Stimulated activated CD8-positive, alpha-beta memory T cell treated with anti-CD3 and anti-CD28 coated beads, Interleukin-12 subunit alpha, Interleukin-12 subunit beta, amount 100 ng/mL, for 24 hours (primary cell): ENCODE measurements around the gene EGFL6.
"Not testable (repeated sequence)": the region's sequence is repeated elsewhere in the genome, so short reads cannot be mapped to it uniquely, and the experiment has no call there.

Experiments
- DNase-seq: peaks from one replicate; pipeline ENCODE4 v3.0.0-alpha.2; 2020; ENCODE audit errors: extremely low read depth

EGFL6 gene

DNA sequence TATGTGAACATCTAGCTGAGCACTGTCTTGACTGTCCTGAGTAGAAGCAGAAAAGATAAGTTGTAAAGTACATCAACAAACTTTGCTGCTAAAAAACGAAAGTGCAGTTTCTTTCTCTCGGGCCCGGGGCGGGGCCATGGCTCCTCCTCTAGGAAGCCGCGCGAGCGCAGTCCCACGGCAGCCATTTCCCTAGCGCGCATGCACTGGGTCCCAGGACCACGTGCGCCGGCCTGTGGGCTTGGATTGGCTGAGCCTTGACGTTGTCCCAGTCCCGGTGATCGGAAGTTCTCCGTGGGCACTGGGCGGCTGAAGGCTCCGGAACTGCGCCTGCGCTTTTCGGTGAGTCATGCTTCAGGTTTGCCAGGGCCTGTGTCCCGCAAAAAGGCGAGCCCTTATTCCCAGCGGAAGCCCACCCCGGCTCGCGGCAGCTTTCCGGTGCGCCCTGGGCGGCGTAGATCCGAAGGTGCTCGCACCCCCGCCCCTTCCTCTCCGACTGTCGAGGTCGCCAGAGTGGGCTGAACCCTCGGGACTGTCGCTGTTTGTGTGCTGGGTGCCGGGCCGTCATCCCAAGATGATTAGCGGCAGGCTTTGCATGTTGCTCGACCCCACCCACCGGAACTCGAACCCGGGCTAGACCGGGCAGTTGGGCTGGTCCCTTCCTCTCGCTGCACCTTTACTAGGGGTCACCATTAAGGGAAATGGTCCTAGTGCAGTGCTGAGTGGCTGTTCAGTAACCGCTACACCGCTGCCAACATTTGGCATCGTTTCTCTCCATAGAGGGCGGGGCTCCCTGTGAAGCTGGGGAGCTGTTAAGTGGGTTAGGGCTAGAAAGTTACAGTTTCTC, 83.7 kb downstream of the EGFL6 start, which contains the start of gene TCEANC:
TCEANC (plus strand) TSS at position 292 of the 844 bp plus-strand sequence. CDS start 9,368 bp downstream, outside the sequence.
- peak; percentile 73 for DNase-seq

DNA sequence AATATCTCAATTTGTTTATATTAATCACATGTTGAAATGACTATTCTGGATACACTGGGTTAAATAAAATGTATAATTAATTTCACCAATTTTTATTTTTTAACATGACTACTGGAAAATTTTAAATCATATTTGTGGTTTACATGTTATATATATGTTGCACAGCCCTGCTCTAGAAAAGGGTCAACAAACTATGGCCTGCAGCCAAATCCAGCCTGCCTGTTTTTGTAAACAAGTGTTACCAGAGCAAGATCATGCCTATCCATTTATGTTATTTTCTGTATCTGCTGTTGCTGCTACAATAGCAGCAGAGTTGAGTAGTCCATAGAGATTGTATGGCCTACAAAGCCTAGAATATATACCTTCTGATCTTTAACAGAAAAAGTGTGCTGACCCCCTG, 84.7 kb downstream of the EGFL6 start:
- no peak for DNase-seq

DNA sequence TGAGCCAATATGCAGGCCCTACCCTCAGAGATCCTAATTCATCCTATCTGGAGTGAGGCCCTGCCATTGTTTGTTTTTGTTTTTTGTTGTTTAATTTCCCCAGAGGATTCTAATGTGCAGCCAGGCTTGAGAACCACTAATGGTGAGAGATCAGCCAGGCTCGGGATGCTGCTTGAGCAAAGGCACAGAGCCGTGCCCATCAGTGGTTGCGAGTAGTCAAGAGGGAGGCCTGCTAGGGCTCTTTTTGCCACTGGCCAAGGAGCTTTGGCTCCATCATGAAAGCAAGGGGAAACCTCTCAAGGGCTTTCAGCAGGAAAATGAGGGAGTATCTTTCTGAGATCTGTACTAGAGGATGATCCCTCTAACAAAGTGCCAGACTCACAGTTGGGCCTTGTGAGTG, 86.3 kb downstream of the EGFL6 start:
- no peak for DNase-seq

DNA sequence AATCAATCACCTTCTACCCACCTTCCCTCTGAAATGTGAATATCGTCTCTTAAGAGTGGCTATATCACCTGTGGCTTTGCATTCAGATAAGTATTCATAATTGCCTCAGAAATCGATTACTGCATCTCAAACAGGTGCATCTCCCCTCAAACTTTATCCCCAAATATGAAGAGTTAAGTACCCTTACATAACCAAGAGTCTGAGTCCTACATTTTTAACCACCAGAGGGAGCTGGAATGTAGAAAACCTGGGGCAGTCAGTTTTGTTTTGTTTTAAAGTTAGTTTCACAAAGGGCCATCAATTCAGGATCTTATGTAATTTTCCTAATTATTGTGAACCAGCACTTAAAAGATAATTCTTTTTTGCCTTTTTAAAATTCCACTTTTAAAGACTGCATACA, 89.2 kb downstream of the EGFL6 start:
- DNase-seq, result no peak

DNA sequence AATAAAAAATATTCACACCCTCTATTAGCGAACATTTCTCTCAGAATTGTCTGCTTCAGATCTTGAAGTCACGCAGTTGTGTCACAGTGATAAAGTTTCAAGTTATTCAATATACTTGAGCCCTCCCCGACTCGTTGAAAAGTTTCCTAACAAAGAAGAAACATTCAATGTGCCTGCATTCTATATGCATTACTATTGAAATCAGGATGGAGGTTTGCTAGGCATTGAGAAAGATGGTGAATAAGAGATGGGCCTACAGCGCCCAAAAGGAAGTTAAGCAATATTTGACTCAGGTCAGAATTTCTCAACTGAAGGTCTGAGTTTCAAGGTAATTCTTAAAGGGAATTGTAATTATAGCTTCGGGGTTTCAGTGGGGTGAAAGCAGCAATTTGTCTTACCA, 89.7 kb downstream of the EGFL6 start:
- DNase-seq, result no peak

DNA sequence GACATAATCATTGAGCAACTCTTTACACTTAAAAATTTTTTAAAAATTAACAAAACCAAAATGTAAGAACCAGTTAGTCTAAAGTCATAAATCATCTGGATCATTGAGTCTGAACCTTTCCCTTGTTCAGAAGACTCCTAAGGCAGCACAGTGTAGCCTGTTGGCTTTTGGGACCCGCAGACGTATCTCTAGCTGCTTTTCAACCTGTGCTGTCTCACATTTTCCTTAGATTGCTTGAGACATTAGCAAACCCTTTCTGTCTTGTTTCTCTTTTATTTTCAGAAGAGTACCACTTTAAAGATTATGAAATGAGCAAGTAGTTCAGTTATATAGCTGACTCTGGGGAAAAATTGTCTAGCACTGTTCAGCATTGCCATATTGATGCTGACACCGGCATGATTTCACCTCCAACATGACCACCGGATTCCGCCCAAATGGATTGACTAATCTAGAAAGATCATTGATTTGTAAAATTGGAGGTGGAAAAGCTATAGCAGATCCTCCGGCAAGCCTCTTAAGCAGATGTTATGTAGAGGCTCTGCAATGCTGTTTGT, 92.4 kb downstream of the EGFL6 start:
- DNase-seq, result no peak

DNA sequence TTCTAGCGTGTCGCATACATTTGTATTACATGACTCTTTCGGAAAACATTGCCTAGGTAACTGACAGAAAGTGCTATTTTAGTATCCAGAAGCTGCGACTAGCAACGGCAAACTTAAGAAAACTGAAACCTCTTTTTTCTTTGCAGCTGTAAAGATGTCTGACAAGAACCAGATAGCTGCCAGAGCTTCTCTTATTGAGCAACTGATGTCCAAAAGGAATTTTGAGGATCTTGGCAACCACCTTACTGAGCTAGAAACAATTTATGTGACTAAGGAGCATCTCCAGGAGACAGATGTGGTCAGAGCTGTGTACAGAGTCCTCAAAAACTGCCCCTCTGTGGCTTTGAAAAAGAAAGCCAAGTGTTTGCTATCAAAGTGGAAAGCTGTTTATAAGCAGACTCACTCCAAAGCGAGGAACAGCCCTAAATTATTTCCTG, 93.0 kb downstream of the EGFL6 start:
- DNase-seq, result no peak

DNA sequence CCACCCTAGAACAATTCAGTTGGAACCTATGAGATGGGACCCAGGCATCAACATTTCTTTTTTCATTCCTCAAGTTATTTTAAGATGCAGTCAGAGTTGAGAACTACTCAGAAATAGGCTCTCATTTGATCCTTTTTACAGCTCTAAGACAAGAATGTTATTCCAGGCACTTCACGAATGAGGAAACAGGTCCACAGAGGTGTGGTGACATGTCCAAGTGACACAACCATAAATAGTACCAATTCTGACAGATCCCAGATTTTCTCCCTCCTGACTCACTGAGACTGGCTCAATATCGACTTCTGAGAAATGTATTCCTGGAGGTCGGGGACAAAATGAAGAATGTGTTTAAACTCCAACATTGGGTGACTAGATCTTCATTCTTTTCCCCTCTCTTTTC, 94.6 kb downstream of the EGFL6 start:
- DNase-seq, result no peak

DNA sequence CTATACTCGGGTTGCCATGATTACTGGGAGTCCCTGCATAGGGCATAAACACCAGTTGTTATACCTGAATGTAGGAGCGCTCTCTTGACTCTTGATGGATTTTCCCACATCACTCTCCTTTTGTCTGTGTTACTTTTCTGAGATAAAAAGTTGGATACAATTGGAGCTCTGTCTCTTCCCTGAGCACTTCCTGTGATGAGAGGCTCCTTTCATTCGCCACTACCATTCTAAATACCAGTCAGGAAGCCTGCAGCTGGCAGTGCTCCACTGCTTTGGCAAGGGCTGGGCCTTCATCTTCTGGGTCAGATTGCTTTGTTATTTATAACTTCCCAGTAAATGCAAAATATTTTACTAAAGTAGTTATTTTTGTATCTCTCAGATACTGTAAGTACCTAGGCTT, 97.4 kb downstream of the EGFL6 start:
- DNase-seq, result no peak

DNA sequence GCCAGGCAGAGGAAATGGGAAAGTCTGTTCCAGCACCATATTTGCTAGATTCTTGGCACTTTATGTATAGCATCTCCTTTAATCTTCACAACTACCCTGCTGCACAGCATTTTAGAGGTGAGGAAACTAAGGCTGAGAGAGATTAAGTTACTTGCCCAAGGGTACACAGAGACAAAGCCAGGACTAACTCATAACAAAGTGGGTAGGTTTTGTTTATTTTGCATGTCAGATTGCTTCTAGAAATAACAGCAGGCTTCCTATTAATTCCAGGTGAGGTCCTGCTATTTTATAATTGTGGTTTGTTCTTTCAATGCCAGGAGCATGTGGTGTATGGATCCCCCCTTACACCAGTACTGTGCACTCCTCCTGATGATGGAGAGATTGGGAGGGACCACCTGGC, 98.5 kb downstream of the EGFL6 start:
- no peak for DNase-seq

DNA sequence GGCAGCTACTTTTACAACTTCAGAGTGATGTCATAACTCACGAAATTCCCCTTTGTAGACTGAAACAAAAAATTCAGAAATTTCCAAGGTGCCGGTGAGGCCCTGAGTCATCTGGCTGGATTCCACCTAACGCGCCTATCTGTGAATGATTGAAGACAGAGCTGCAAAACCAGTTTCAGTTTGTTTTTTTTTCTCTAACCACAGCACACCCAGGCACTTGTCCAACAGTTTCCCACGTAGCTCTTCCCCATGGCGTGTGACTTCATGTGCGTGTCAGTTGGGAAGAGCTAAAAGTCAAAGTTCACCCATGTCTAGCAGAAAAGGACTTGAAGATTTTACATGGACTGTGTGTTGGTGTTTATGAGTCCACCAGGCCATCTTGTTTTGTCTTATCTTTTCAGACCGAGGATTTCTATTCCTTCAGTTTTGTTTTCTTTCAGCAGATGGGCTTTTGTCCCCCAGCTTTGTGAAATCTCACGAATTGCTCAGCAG, 99.9 kb downstream of the EGFL6 start:
- DNase-seq, result no peak

DNA sequence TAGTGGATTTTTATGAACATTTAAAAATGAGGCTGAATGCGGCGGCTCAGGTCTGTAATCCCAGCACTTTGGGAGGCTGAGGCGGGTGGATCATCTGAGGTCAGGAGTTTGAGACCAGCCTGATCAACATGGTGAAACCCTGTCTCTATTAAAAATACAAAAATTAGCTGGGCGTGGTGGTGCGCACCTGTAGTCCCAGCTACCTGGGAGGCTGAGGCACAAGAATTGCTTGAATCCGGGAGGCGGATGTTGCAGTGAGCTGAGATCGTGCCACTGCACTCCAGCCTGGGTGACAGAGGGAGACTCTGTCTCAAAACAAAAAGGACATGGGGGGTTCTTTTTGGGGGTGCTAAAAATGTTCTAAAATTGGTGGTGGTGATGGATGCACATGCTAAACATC, 100.4 kb downstream of the EGFL6 start:
- not testable (repeated sequence) for DNase-seq

DNA sequence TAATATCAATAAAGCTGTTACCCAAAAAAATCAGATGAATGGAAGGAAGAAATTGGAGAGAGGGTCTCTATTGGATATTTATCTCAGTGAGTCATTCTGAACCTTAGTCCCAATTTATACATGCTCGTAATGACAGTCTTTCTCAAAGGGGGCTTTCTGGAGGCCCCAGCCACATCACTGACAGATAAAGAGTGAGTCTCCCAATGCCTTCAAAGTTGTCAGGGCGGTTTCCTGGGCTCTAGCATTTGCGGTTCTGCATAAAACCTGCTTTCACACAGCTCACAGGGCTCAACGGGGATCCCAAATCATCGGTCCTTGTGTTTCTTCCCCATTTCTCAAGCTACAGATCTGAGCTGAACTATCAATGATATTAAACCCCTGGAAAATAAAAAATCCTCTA, 100.8 kb downstream of the EGFL6 start:
- DNase-seq, result no peak

DNA sequence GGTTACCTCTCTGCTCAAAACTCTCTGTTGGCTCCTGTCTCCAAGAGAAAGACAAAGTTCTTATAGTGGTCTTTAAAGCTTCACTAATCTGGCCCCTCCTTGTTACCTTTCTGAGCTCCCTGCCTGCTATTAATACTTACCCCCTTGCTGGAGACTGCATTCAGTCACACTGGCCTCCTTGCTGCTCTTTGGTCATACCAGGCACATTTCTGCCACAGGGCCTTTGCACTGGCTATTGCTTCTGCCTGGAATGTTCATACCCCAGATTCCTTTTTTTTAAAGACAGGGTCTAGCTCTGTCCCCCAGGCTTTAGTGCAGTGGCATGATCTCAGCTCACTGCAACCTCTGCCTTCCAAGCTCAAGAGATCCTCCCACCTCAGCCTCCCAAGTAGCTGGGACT, 103.6 kb downstream of the EGFL6 start:
- DNase-seq, result no peak

DNA sequence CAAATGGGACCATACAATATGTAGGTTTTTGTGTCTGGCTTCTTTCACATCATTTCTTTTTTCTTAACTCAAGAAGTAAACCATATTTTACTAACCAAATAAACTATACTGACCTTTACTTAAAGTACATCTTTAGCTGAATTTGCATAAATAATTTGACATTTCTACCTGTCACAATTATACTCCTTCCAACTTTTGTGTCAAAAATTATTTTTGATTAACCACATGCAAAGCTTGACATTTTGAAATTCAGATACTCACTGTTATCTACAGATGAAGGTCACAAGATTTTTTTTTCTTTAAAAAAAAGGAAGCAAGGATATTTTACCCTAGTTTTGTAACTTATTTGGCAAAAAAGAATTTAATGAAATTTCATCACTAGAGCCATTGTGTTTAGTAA, 107.5 kb downstream of the EGFL6 start:
- no peak for DNase-seq

DNA sequence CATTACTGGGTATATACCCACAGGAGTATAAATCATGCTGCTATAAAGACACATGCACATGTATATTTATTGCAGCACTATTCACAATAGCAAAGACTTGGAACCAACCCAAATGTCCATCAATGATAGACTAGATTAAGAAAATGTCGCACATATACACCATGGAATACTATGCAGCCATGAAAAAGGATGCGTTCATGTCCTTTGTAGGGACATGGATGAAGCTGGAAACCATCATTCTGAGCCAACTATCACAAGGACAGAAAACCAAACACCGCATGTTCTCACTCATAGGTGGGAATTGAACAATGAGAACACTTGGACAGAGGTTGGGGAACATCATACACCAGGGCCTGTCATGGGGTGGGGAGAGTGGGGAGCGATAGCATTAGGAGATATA, 110.3 kb downstream of the EGFL6 start:
- DNase-seq, result not testable (repeated sequence)

DNA sequence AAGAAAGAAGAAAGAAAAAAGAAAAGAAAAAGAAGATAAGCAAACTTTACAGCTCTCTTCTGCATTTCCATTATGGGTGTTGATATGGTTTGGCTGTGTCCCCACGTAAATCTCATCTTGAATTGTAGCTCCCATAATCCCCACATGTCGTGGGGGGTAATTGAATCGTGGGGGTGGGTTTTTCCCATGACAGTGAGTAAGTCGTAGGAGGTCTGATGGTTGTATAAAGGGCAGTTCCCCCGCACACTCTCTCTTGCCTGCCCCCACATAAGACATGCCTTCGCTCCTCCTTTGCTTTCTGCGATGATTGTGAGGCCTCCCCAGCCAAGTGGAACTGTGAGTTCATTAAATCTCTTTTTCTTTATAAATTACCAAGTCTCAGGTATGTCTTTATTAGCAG, 112.2 kb downstream of the EGFL6 start:
- DNase-seq, result no peak
